Activated CD8-positive, alpha-beta memory T cell treated with anti-CD3 and anti-CD28 coated beads for 1 hour (primary cell): ENCODE measurements around the gene FABP2.
"Not testable (repeated sequence)": the region's sequence is repeated elsewhere in the genome, so short reads cannot be mapped to it uniquely, and the experiment has no call there.

Source experiments
- DNase-seq, 2 donors: peaks; one replicate each; pipeline ENCODE4 v3.0.0-alpha.2; 2020; ENCODE audit warnings: low read depth in 1 of 2; ENCODE audit errors: extremely low read depth in 1 of 2

The FABP2 gene

GRCh38 chr4:119313237-119313636 is 8.7 kb downstream of the FABP2 start:
- DNase-seq, result no peak

- no peak for DNase-seq
These were observed 11.1 kb downstream of the FABP2 start for GRCh38 chr4:119310826-119311225.

- DNase-seq, result no peak
These were observed 14.3 kb downstream of the FABP2 start for GRCh38 chr4:119307606-119308005.

GRCh38 chr4:119304431-119304830 is 17.5 kb downstream of the FABP2 start:
- no peak for DNase-seq

- no peak for DNase-seq
These were observed 18.2 kb downstream of the FABP2 start for GRCh38 chr4:119303587-119304305.

- DNase-seq, result no peak
These were observed 19.7 kb downstream of the FABP2 start for GRCh38 chr4:119302073-119302832.

- peak; percentile 76 to 87 for DNase-seq
These were observed 21.6 kb downstream of the FABP2 start for GRCh38 chr4:119300101-119300978.

GRCh38 chr4:119299741-119300100 is 22.2 kb downstream of the FABP2 start:
- no peak for DNase-seq

- DNase-seq, result no peak
These were observed 22.7 kb downstream of the FABP2 start for GRCh38 chr4:119299260-119299671.

GRCh38 chr4:119297795-119298194 is 24.1 kb downstream of the FABP2 start:
- DNase-seq, result no peak

- DNase-seq, result no peak
These were observed 25.6 kb downstream of the FABP2 start for GRCh38 chr4:119296356-119296755.

- no peak for DNase-seq
These were observed 31.3 kb downstream of the FABP2 start for GRCh38 chr4:119290598-119290997.

GRCh38 chr4:119289313-119289712 is 32.6 kb downstream of the FABP2 start:
- no peak for DNase-seq

GRCh38 chr4:119286377-119287002 is 35.4 kb downstream of the FABP2 start:
- DNase-seq, result no peak

- no peak for DNase-seq
These were observed 36.8 kb downstream of the FABP2 start for GRCh38 chr4:119284876-119285780.

GRCh38 chr4:119281393-119281792 is 40.5 kb downstream of the FABP2 start:
- DNase-seq, result no peak

GRCh38 chr4:119279945-119280344 is 42.0 kb downstream of the FABP2 start:
- not testable (repeated sequence) for DNase-seq

- not testable (repeated sequence) for DNase-seq
These were observed 42.4 kb downstream of the FABP2 start for GRCh38 chr4:119279541-119279940.

GRCh38 chr4:119271361-119272085 is 50.4 kb downstream of the FABP2 start:
- no peak for DNase-seq
